SK-N-MC (cell line): ENCODE measurements around the gene TMEM59L.
A peak's percentile ranks its signal among the peaks of the same experiment; 100 is the strongest.

Experiments used
- DNase-seq: peaks from one replicate; pipeline ENCODE4 v3.0.0-alpha.2; 2011; ENCODE audit warnings: low read depth, low spot score
- H3K27ac ChIP-seq: fragments of 200-600 bp; sonication (generic); 2 replicates; pipeline ENCODE4 v1.5.1; 2016; ENCODE audit warnings: mixed run types
- H3K36me3 ChIP-seq: fragments of 200-600 bp; sonication (generic); 2 replicates; pipeline ENCODE4 v1.6.1; 2017; ENCODE audit warnings: antibody characterized with exemption, low read length, mixed read lengths; ENCODE audit not compliant: insufficient read depth
- H3K4me3 ChIP-seq: fragments of 200-600 bp; sonication (generic); 2 replicates; pipeline ENCODE4 v1.5.1; 2016
- H3K9ac ChIP-seq: fragments of 200-600 bp; sonication (generic); 2 replicates; pipeline ENCODE4 v1.8.0; 2017; ENCODE audit warnings: mixed run types, mixed read lengths; ENCODE audit not compliant: insufficient read length
- H3K9me3 ChIP-seq: fragments of 200-600 bp; sonication (generic); 2 replicates; pipeline ENCODE4 v1.6.1; 2017; ENCODE audit warnings: low read depth, mild to moderate bottlenecking, antibody characterized with exemption, low read length, moderate library complexity, mixed read lengths
- EZH2 ChIP-seq: fragments of 200-600 bp; sonication (generic); IDR thresholded peaks from one replicate; pipeline ENCODE4 v1.6.1; 2017; ENCODE audit warnings: antibody characterized with exemption
- FOXP2 ChIP-seq: optimal IDR thresholded peaks from 2 replicates; pipeline ENCODE3; 2011; ENCODE audit warnings: mild to moderate bottlenecking, moderate library complexity; ENCODE audit not compliant: insufficient read depth; ENCODE audit errors: extremely low read length, control extremely low read depth
- POLR2AphosphoS5 ChIP-seq: IDR thresholded peaks from 2 replicates; pipeline ENCODE4 v1.6.1; 2012; ENCODE audit warnings: mild to moderate bottlenecking, low read depth, low read length, borderline replicate concordance

TMEM59L gene

GRCh38 chr19:18586306-18586705 lies 26.4 kb upstream of the TMEM59L start:
- TF ChIP-seq FOXP2, result no peak
- no peak for TF ChIP-seq POLR2AphosphoS5
- no peak for TF ChIP-seq EZH2
- H3K9me3 ChIP-seq, result no peaks in the 10 kb centered on the region
- no peak for DNase-seq
- H3K36me3 ChIP-seq, result peaks cover 5% of the 10 kb centered on the region; the same call in 1 of the 2 replicates
- no peak overlapping the region for H3K27ac ChIP-seq
- no peak overlapping the region for H3K9ac ChIP-seq
- no peak overlapping the region for H3K4me3 ChIP-seq

DNA sequence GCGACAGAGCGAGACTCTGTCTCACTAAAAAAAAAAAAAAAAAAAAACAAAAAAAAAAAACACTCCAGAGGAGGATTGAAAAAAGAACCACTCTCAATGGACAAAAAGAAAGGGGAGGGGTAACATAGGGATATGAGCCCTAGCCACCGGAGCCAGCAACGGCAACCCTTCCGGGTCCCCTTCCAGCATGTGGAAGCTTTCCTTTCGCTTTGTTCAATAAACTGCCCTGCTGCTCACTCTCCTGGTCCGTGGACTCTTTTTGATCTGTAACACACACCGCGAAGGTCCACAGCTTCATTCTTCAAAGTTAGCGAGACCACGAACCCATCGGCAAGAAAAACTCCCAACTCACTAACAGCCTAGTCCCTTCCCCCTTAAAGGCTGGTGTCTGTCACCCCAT lies 25.1 kb upstream of the TMEM59L start:
- no peak for DNase-seq
- no peak overlapping the region for H3K27ac ChIP-seq
- TF ChIP-seq EZH2 (no peak), FOXP2 (no peak), POLR2AphosphoS5 (no peak)
- H3K36me3 ChIP-seq, result peaks cover 5% of the 10 kb centered on the region; the same call in 1 of the 2 replicates
- no peak overlapping the region for H3K4me3 ChIP-seq
- H3K9ac ChIP-seq, result no peak overlapping the region
- no peaks in the 10 kb centered on the region for H3K9me3 ChIP-seq

DNA sequence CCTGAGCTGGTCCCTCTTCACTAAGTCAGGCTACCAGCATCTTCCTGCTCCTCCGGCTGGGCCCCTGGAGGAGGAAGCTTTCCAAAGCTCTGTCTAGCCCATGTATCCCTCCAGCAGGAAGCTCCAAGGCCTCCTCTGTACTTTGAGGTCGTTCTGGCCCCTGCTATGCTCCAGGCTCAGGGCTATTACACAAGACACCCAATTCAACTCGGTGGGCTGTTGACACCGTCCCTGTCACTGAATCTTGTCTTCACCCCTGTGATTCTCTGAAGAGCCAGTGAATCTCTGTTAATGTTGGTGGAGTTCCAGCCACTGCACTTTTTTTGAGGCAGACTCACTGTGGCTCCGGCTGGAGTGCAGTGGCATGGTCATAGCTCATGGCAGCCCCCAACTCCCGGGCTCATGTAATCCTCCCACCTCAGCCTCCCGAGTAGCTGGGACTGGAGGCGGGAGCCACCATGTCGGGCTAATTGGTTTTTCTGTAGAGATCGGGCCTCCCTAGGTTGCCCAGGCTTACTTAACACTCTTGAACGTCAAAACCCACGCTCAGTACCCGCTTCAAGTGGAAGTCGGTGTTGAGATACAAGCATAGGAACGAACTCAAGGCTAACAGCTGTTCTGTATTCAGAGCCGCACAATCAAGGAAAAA lies 24.6 kb upstream of the TMEM59L start:
- H3K36me3 ChIP-seq, result peaks cover 5% of the 10 kb centered on the region; the same call in 1 of the 2 replicates
- no peak for TF ChIP-seq EZH2
- TF ChIP-seq FOXP2, result no peak
- no peak for TF ChIP-seq POLR2AphosphoS5
- DNase-seq, result no peak

DNA sequence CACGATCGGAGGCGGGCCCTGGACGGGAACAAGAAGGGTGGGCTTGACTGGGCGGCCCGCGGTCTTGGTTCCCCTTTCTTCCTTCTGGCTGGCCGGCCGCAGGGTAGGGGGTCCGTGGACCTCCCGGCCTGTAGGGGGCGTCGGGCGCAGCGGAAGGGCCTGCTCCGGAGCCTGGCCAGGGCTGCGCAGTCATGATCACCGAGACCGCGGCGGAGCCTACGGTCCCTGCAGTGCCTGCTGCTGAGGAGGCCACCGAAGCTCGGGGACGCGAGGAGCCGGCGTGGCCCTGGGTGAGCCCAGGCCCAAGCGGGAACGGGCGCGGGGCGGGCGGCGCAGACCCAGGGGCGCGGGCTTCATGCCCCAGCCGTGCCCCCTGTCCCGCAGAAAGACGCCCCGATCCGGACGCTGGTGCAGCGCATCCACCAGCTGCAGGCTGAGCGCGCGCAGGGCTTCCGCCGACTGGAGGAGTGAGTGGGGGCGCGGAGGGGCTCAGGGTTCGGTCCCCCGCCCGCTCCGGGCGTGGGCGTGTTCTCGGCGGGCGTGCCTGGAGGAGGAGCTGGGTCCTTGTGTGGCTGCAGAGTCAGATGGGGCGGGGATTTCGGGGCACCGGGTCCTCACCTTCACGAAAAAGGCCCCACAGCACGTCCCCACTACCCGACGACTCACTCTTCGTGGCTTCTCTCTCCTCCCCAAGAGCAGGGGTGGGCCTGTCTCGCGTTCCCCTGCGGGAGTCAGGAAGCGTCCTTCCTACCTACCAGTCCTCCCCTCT lies 23.9 kb upstream of the TMEM59L start, which contains the start of gene REX1BD:
Gene REX1BD (plus strand): TSS at position 188 of the 769 bp plus-strand sequence. CDS start 4 bp downstream, at position 192.
- H3K9ac ChIP-seq, result peak within 1 kb of the TSS; percentile 85
- H3K36me3 ChIP-seq, result peaks cover 5% of the 10 kb centered on the region; the same call in 1 of the 2 replicates
- TF ChIP-seq EZH2 (no peak), FOXP2 (no peak), POLR2AphosphoS5 (peak; percentile 97)
- no peak for DNase-seq
- H3K27ac ChIP-seq, result peak within 1 kb of the TSS; percentile 90
- H3K4me3 ChIP-seq, result peak within 1 kb of the TSS; percentile 94
- no peaks in the 10 kb centered on the region for H3K9me3 ChIP-seq

More for the DNA sequence above, 24.6 kb upstream of the TMEM59L start:
- Histone ChIP-seq H3K9ac (peak overlapping the region; percentile 85), H3K9me3 (no peaks in the 10 kb centered on the region), H3K27ac (peak overlapping the region; percentile 90), H3K4me3 (peak overlapping the region; percentile 94)

GRCh38 chr19:18589380-18590272 lies 23.0 kb upstream of the TMEM59L start:
- no peak for TF ChIP-seq POLR2AphosphoS5
- TF ChIP-seq FOXP2, result no peak
- no peak for TF ChIP-seq EZH2
- Histone ChIP-seq H3K9ac (peak overlapping the region; percentile 85), H3K27ac (peak overlapping the region; percentile 90), H3K9me3 (no peaks in the 10 kb centered on the region), H3K4me3 (peak overlapping the region; percentile 94), H3K36me3 (peaks cover 5% of the 10 kb centered on the region; the same call in 1 of the 2 replicates)
- peak; percentile 48 for DNase-seq

DNA sequence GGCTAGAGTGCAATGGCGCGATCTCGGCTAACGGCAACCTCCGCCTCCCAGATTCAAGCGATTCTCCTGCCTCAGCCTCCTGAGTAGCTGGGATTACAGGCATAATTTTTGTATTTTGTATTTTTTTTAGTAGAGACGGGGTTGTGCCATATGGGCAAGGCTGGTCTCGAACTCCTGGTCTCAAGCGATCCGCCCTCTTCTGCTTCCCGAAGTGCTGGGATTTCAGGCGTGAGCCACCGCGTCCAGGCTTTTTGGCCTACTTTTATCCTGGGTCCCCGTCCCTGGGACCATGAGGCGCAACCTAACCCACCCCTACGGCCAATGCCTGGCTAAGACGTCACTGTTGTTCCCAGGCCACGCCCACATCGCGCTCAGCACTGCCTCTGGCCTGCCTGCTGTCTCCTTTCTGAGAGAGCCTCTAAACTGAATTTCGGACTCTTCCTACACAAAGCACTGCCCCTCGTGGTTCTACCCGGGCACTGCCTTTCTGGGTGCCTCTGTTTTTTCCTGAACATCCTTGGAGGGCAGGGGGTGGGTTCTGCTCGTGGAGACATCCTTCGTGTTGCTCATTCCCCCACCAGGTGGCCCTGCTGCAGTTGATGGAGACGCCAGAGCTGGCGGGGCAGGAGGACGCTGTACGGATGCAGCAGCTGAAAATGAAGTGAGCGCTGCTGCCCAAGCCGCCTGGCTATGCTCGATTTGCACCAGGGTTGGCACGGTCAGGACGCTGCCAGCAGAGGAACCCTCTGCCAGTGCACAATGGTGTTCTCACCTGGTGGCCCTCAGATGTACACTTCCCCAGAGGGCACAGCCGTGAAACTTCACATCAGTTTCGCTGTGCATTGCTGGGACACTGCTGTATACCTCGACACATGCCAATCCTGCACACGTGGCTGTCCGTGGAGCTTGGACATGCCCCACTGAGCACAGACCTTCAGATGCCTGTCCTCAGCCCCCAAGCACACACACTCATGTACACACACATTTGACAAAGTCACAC lies 22.1 kb upstream of the TMEM59L start:
- DNase-seq, result no peak
- peak overlapping the region; percentile 94 for H3K4me3 ChIP-seq
- no peak overlapping the region for H3K9ac ChIP-seq

More for the DNA sequence above, 22.1 kb upstream of the TMEM59L start:
- no peak for TF ChIP-seq EZH2
- peak; percentile 5; the same call in 1 of the 2 replicates for TF ChIP-seq POLR2AphosphoS5
- Histone ChIP-seq H3K9me3 (no peaks in the 10 kb centered on the region), H3K36me3 (peaks cover 5% of the 10 kb centered on the region; the same call in 1 of the 2 replicates), H3K27ac (peak overlapping the region; percentile 71; the same call in 1 of the 2 replicates)
